AG04450 (cell line): ENCODE results near the gene KCNV2. TPM values are rescaled to one million over a fixed set of nuclear protein-coding genes. Genes with fewer than 3 reads are reported as not detected.

Experiments used
- CTCF ChIA-PET: fragments of 300-600, 350-600 bp; formaldehyde crosslinking; extraction: SDS; loops from one replicate; lab custom pipeline; 2022; ENCODE audit warnings: antibody characterized with exemption, inconsistent platforms; lab: Charles Lee
- POLR2A ChIA-PET: fragments of 350-600 bp; formaldehyde crosslinking; extraction: SDS; loops from one replicate; lab custom pipeline; 2021; ENCODE audit warnings: antibody characterized with exemption, inconsistent platforms; lab: Yijun Ruan, JAX
- DNase-seq: peaks from one replicate; pipeline ENCODE4 v3.0.0-alpha.2; 2011; ENCODE audit warnings: low read depth, low spot score
- H3K27ac ChIP-seq: one replicate; pipeline ENCODE4 v1.5.1; 2012; ENCODE audit warnings: low read depth, low read length, control low read depth
- H3K27me3 ChIP-seq: one replicate; pipeline ENCODE4 v1.6.0; 2012; ENCODE audit warnings: low read length; ENCODE audit not compliant: control insufficient read depth, insufficient read depth
- H3K4me3 ChIP-seq: 2 replicates; pipeline ENCODE4 v1.5.1; 2011; ENCODE audit warnings: mild to moderate bottlenecking, low read depth, low read length, control low read depth
- H3K9me3 ChIP-seq: 2 replicates; pipeline ENCODE4 v1.5.1; 2012; ENCODE audit warnings: low read length; ENCODE audit not compliant: control insufficient read depth, insufficient read depth
- polyA plus RNA-seq: library from polyadenylated mRNA; depleted of rRNA; stranded (reverse); fragments of >200 nt; gene quantifications from 2 replicates; pipeline ENCODE4 v1.2.3, GENCODE V29; 2011
- TF ChIP-seq, protein P1 (sequence below): IDR thresholded peaks from 2 replicates; pipeline ENCODE4 v1.5.1; 2011; ENCODE audit warnings: low read depth, low read length, control low read depth, inconsistent platforms

KCNV2 gene
- polyA plus RNA-seq, 1 experiment, result not detected

DNA sequence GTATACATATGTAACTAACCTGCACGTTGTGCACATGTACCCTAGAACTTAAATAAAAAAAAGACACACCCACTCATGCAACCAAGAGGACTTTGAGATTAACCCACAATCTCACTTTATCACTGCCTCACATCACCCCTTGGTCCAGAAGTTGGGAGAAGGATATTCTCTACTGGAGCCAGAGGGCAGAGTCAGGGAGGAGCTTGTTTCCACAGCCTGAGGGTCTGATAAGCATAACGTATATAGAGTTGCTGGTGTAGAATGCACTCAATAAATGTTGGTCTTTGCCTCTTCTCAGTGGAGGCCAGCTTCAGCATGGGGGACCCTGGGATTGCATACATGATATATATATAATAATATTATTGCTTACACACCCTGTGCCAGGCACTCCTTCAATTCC lies 10.1 kb downstream of the KCNV2 start:
- no peak for DNase-seq
- Histone ChIP-seq H3K27me3 (no peaks in the 10 kb centered on the region), H3K27ac (no peak overlapping the region), H3K4me3 (no peak overlapping the region), H3K9me3 (no peaks in the 10 kb centered on the region)
- ChIA-PET CTCF (interaction anchor here (0.5 to 2.4 kb wide), 29 partner anchors 12 to 784 kb away, joined by 3 to 19 read pairs (median 4); no protein-coding TSS in a partner anchor), POLR2A (no interaction called here)
- TF ChIP-seq, protein P1, sequence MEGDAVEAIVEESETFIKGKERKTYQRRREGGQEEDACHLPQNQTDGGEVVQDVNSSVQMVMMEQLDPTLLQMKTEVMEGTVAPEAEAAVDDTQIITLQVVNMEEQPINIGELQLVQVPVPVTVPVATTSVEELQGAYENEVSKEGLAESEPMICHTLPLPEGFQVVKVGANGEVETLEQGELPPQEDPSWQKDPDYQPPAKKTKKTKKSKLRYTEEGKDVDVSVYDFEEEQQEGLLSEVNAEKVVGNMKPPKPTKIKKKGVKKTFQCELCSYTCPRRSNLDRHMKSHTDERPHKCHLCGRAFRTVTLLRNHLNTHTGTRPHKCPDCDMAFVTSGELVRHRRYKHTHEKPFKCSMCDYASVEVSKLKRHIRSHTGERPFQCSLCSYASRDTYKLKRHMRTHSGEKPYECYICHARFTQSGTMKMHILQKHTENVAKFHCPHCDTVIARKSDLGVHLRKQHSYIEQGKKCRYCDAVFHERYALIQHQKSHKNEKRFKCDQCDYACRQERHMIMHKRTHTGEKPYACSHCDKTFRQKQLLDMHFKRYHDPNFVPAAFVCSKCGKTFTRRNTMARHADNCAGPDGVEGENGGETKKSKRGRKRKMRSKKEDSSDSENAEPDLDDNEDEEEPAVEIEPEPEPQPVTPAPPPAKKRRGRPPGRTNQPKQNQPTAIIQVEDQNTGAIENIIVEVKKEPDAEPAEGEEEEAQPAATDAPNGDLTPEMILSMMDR, result no peak

DNA sequence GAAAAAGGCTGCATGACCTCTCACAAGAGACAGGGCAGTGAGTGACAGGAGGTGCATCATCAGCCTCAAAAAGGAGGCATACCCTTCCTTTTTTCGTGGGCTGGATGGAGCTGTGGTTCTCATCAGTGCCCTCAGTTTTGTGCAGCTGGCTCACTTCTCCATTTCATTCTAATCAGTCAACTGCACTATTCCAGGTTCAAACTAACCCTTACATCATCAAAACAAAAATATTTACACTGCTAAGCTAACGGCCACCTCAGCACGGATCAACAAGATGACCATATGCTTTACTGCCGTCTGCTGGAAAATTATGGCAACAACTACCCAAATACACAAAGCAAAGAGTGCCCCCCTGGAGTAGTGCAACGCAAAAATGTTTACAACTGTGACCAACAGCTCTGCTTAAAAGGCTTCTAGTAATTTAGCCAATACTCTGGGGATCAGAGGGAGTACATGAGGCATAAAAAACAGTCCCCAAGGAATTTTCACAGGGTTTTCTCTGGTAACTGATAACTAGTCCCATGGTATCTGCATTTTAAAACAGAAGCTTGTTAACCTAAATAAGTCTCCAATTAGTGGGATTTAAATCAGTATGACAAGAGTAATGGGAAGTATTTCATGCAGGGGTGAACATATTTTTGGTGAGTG lies 10.8 kb downstream of the KCNV2 start:
- DNase-seq, result peak; percentile 48
- H3K27ac ChIP-seq, result no peak overlapping the region
- CTCF ChIA-PET, result interaction anchor here (0.6 to 2.4 kb wide), 35 partner anchors 13 to 785 kb away, joined by 3 to 19 read pairs (median 4); no protein-coding TSS in a partner anchor
- H3K27me3 ChIP-seq, result no peaks in the 10 kb centered on the region
- POLR2A ChIA-PET, result interaction anchor here (0.7 to 0.9 kb wide), 2 partner anchors 126 to 448 kb away, joined by 3 to 4 read pairs; no protein-coding TSS in a partner anchor
- TF ChIP-seq, protein P1, result peak; percentile 82
- H3K4me3 ChIP-seq, result no peak overlapping the region
- H3K9me3 ChIP-seq, result no peaks in the 10 kb centered on the region

DNA sequence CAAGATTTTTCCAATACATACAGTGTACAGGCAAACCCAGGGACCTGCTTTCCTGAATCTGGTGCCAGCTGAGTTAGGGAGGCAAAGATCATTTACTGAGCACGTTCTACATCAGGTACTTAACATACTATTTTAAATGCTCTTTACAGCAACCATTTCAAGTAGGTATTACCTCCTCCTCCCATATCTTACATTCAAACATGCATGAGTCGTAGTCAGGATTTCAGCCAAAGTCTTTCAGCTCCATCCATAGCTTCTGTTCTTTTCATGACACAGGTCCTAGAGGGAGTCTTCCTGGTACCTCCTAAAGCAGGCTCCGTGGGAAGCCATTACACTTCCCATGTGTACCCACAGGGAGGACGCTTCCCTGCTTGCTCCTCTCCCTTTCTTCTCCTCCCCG lies 11.7 kb downstream of the KCNV2 start:
- Histone ChIP-seq H3K9me3 (no peaks in the 10 kb centered on the region), H3K4me3 (no peak overlapping the region), H3K27me3 (no peaks in the 10 kb centered on the region), H3K27ac (no peak overlapping the region)
- TF ChIP-seq, protein P1, result no peak
- POLR2A ChIA-PET, result no interaction called here
- no peak for DNase-seq
- CTCF ChIA-PET, result interaction anchor here (0.6 to 2.4 kb wide), 17 partner anchors 13 to 603 kb away, joined by 3 to 19 read pairs (median 4); no protein-coding TSS in a partner anchor

DNA sequence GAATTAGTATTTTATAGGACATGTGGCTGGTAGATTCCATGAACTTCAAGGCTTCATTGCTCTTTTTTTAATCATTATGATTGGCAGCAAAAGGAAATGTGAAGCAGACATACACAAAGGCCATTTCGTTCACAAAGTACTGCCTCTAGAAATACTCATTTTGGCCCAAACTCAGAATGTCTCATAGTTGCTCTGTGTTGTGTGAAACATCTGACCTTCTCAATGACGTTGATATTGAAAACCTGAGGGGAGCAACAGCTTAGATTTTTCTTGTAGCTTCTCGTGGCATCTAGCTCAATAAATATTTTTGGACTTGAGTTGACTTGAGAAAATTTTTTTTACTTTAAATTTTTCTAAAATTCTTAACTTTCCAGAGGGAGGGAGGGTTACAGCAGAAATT lies 12.4 kb downstream of the KCNV2 start:
- DNase-seq, result no peak
- CTCF ChIA-PET, result interaction anchor here (0.8 to 2.4 kb wide), 2 partner anchors 12 to 596 kb away, joined by 10 to 16 read pairs; no protein-coding TSS in a partner anchor
- H3K4me3 ChIP-seq, result no peak overlapping the region
- TF ChIP-seq, protein P1, result no peak
- POLR2A ChIA-PET, result no interaction called here
- no peaks in the 10 kb centered on the region for H3K27me3 ChIP-seq
- H3K9me3 ChIP-seq, result no peaks in the 10 kb centered on the region
- no peak overlapping the region for H3K27ac ChIP-seq

DNA sequence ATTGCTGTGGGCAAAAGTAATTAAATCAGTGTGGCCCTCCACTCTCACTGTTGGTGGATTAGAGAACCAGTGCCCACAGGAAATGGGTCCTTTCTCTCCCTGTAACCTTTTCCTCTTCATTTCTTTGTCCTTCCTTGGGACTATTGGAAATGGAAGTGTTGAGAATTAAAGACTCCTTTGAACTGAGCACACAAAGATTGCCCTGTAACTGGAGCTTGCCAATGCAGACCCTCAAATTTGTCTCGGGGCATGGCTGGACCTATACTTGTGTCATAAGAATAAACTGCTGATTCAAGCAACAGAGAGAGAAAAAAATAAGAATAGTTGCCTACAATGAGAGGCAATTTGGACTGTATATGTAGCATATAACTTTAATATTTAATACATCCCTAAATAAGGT lies 13.7 kb downstream of the KCNV2 start:
- POLR2A ChIA-PET, result no interaction called here

More for the DNA sequence above, 13.7 kb downstream of the KCNV2 start:
- Histone ChIP-seq H3K9me3 (no peaks in the 10 kb centered on the region), H3K4me3 (no peak overlapping the region), H3K27me3 (no peaks in the 10 kb centered on the region), H3K27ac (no peak overlapping the region)
- TF ChIP-seq, protein P1, result no peak
- CTCF ChIA-PET, result no interaction called here
- no peak for DNase-seq
